HCT116 (cell line): ENCODE data around the gene RFPL3. TPM values are rescaled to one million over a fixed set of nuclear protein-coding genes. Genes with fewer than 3 reads are reported as not detected.

Experiments
- ATAC-seq: fragments of 200-7000 bp; cut with Tn5 transposase; 2 replicates; pipeline ENCODE4 v1.9.1; 2020; ENCODE audit warnings: mild to moderate bottlenecking, moderate library complexity
- BruUV-seq: library from RNA; stranded (reverse); fragments of 400-500 nt; replicated peaks from 2 replicates; lab custom pipeline; 2021; lab: Mats Ljungman, UMichigan
- CTCF ChIA-PET: fragments of 300-600 bp; sonication (Branson Sonifier 250); formaldehyde crosslinking; loops from one replicate; lab custom pipeline; 2021; ENCODE audit warnings: antibody characterized with exemption; lab: Charles Lee
- POLR2A ChIA-PET: fragments of 300-600, 350-600 bp; sonication (Branson Sonifier 250); formaldehyde crosslinking; loops from one replicate; lab custom pipeline; 2021; ENCODE audit warnings: antibody characterized with exemption; lab: Charles Lee
- RAD21 ChIA-PET, 2 experiments: fragments of 300-600 bp; sonication (Branson Sonifier 250); formaldehyde crosslinking; loops; one replicate each; lab custom pipeline; 2023; ENCODE audit warnings: low total read pairs in 2 of 2; ENCODE audit not compliant: uncharacterized antibody in 2 of 2, unreplicated experiment in 2 of 2, low non-redundant PET in 1 of 2; lab: Charles Lee
- DNase-seq: peaks from one replicate; pipeline ENCODE4 v3.0.0-alpha.2; 2010; ENCODE audit warnings: low read depth, low spot score
- H2AFZ ChIP-seq: fragments of 200-600 bp; shearing (Covaris generic), sonication (generic); 2 replicates; pipeline ENCODE4 v1.6.1; 2017; ENCODE audit warnings: low read depth, mixed run types, mixed read lengths, antibody characterized with exemption, low read length; ENCODE audit not compliant: poor library complexity, severe bottlenecking
- H3K27ac ChIP-seq: 2 replicates; pipeline ENCODE4 v1.5.1; 2012; ENCODE audit warnings: low read depth, low read length
- H3K27me3 ChIP-seq: fragments of 200-600 bp; sonication (generic); 2 replicates; pipeline ENCODE4 v1.6.1; 2016; ENCODE audit warnings: mixed run types, low read length, mixed read lengths; ENCODE audit not compliant: insufficient read depth
- H3K36me3 ChIP-seq, 2 experiments: fragments of 200-500 bp in 1 of 2; fragments of 200-600 bp in 1 of 2; sonication (Bioruptor generic) in 1 of 2; sonication (generic) in 1 of 2; 2 replicates each; pipeline versions ENCODE4 v1.5.1 to v1.6.1; 2014 to 2016; ENCODE audit warnings: low read length in 2 of 2, inconsistent platforms in 1 of 2, mixed read lengths in 1 of 2, mixed run types in 1 of 2; ENCODE audit not compliant: insufficient read depth in 2 of 2, control insufficient read depth in 1 of 2
- H3K4me1 ChIP-seq, 2 experiments: fragments of 200-600 bp in 1 of 2; sonication (generic) in 1 of 2; 2 replicates each; pipeline versions ENCODE4 v1.5.1 to v1.6.1; 2012 to 2017; ENCODE audit warnings: low read length in 2 of 2, inconsistent platforms in 1 of 2, mild to moderate bottlenecking in 1 of 2, mixed read lengths in 1 of 2, mixed run types in 1 of 2, moderate library complexity in 1 of 2; ENCODE audit not compliant: insufficient read depth in 2 of 2, control insufficient read depth in 1 of 2
- H3K4me2 ChIP-seq: fragments of 200-600 bp; sonication (generic); 2 replicates; pipeline ENCODE4 v1.6.1; 2017; ENCODE audit warnings: mixed run types, low read length, mixed read lengths
- H3K4me3 ChIP-seq, 2 experiments: fragments of 200-600 bp in 1 of 2; sonication (generic) in 1 of 2; replicated peaks in 1 of 2; 2 replicates each; pipeline ENCODE4 v1.5.1; 2011 to 2016; ENCODE audit warnings: low read length in 2 of 2, control low read depth in 1 of 2, low read depth in 1 of 2, mild to moderate bottlenecking in 1 of 2, mixed read lengths in 1 of 2, mixed run types in 1 of 2
- H3K79me2 ChIP-seq: fragments of 200-600 bp; sonication (generic); 2 replicates; pipeline ENCODE4 v1.6.1; 2017; ENCODE audit warnings: mild to moderate bottlenecking, mixed run types, low read length, moderate library complexity, mixed read lengths; ENCODE audit not compliant: insufficient read depth
- H3K9ac ChIP-seq: fragments of 200-600 bp; sonication (generic); 2 replicates; pipeline ENCODE4 v1.6.1; 2016; ENCODE audit warnings: low read length, mixed read lengths
- H3K9me2 ChIP-seq: fragments of 200-600 bp; sonication (generic), shearing (Covaris generic); 2 replicates; pipeline ENCODE4 v1.6.1; 2017; ENCODE audit warnings: mixed run types, mild to moderate bottlenecking, moderate library complexity; ENCODE audit not compliant: insufficient read depth
- H3K9me3 ChIP-seq, 2 experiments: fragments of 200-500 bp in 1 of 2; fragments of 200-600 bp in 1 of 2; sonication (Bioruptor generic) in 1 of 2; sonication (generic) in 1 of 2; 2 replicates each; pipeline ENCODE4 v1.6.1; 2014 to 2017; ENCODE audit warnings: low read length in 2 of 2, mixed read lengths in 2 of 2, inconsistent platforms in 1 of 2, low read depth in 1 of 2, mild to moderate bottlenecking in 1 of 2, mixed run types in 1 of 2, moderate library complexity in 1 of 2; ENCODE audit not compliant: control insufficient read depth in 1 of 2, insufficient read depth in 1 of 2
- H4K20me1 ChIP-seq: fragments of 200-600 bp; sonication (generic), shearing (Covaris generic); 2 replicates; pipeline ENCODE4 v1.6.1; 2017; ENCODE audit warnings: mixed run types, mild to moderate bottlenecking, moderate library complexity; ENCODE audit not compliant: insufficient read depth
- CEBPB ChIP-seq: IDR thresholded peaks from 2 replicates; pipeline ENCODE4 v1.6.1; 2012; ENCODE audit warnings: low read depth
- EZH2phosphoT487 ChIP-seq: fragments of 200-600 bp; IDR thresholded peaks from 2 replicates; pipeline ENCODE4 v1.6.1; 2018; ENCODE audit warnings: antibody characterized with exemption, borderline replicate concordance
- POLR2AphosphoS5 ChIP-seq: IDR thresholded peaks from 2 replicates; pipeline ENCODE4 v1.6.1; 2011; ENCODE audit warnings: mild to moderate bottlenecking, low read depth, low read length, moderate library complexity
- SRF ChIP-seq: IDR thresholded peaks from 2 replicates; pipeline ENCODE4 v1.6.1; 2012; ENCODE audit warnings: low read depth
- TCF7L2 ChIP-seq: IDR thresholded peaks from 2 replicates; pipeline ENCODE4 v1.7.0; 2011; ENCODE audit warnings: borderline replicate concordance, inconsistent platforms; ENCODE audit not compliant: insufficient read depth, insufficient read length; ENCODE audit errors: extremely low read depth
- ZBTB33 ChIP-seq: IDR thresholded peaks from 2 replicates; pipeline ENCODE4 v1.6.1; 2011; ENCODE audit warnings: mild to moderate bottlenecking, low read length, moderate library complexity; ENCODE audit not compliant: insufficient replicate concordance; ENCODE audit errors: extremely low read depth
- intact Hi-C: fragments of 100-400 bp; cut with micrococcal nuclease; formaldehyde crosslinking; loops from 2 replicates; pipeline ENCODE4 v1.10.0; 2022
- total RNA-seq: library from RNA; stranded (reverse); gene quantifications from one replicate; pipeline ENCODE4 v1.2.1, GENCODE V29; 2021; ENCODE audit not compliant: unreplicated experiment
- TF ChIP-seq, protein P1 (sequence below): IDR thresholded peaks from 2 replicates; pipeline ENCODE4 v1.6.1; 2012
- TF ChIP-seq, protein P2 (sequence below): IDR thresholded peaks from 2 replicates; pipeline ENCODE4 v1.6.1; 2012; ENCODE audit warnings: low read depth
- TF ChIP-seq, protein P3 (sequence below), 3 experiments: fragments of 200-600 bp in 1 of 3; sonication (generic) in 1 of 3; IDR thresholded peaks in 2 of 3; conservative IDR thresholded peaks in 1 of 3; 2 replicates each; pipeline ENCODE4 v1.5.1; 2012 to 2017; ENCODE audit warnings: low read depth in 2 of 3, low read length in 2 of 3, antibody characterized with exemption in 1 of 3, borderline replicate concordance in 1 of 3, control low read depth in 1 of 3, mild to moderate bottlenecking in 1 of 3, mixed read lengths in 1 of 3, mixed run types in 1 of 3, moderate library complexity in 1 of 3; ENCODE audit not compliant: insufficient read depth in 1 of 3

The RFPL3 gene
- total RNA-seq, 1 experiment from 2014 or later: not detected

DNA sequence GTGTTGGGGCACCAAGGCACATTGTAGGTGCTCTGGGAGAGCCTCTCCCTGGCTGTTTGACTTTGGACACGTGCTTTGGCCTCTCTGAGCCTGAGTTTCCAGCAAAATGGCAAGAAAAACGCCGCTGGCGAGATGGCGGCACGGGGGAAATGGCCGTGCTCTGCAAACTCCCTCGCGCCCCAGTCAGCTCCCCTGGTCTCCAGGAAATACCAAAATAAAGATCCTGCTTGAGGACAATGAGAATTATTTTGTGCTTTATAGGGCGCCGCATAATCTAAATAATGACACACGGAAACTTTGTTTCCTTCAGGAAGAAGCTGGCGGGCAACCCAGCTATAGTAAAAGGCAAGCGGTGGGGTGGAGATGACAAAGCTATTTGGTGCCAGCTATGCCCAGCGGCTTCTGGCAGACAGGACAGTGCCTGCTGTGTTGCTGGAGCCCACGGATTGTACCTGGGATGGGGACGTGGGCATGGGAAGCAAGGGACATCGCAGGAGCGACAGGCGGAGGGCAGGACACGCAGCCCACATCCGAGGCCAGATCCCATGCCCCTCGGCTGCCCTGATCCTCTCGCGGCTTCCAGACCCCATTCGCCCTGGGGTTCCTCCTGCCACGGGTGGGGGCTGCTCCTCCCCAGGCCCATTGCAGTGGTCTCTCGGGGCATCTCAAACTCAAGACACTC is 26.3 kb upstream of the RFPL3 start:
- Histone ChIP-seq H3K4me2 (no peak overlapping the region), H3K4me3 (no peak overlapping the region), H3K9me2 (no peaks in the 10 kb centered on the region), H4K20me1 (no peaks in the 10 kb centered on the region), H3K9ac (no peak overlapping the region), H3K79me2 (no peaks in the 10 kb centered on the region), H3K4me1 (no peaks in the 10 kb centered on the region), H3K27me3 (no peaks in the 10 kb centered on the region), H3K36me3 (no peaks in the 10 kb centered on the region), H3K9me3 (no peaks in the 10 kb centered on the region), H3K27ac (no peak overlapping the region), H2AFZ (no peak overlapping the region)
- intact Hi-C loops: no loop called here
- ATAC-seq (no peak), DNase-seq (no peak)
- no peak for TF ChIP-seq TCF7L2
- no peak for TF ChIP-seq POLR2AphosphoS5
- no TSS peak for BruUV-seq
- CTCF ChIA-PET: no interaction called here
- POLR2A ChIA-PET: no interaction called here
- RAD21 ChIA-PET: no interaction called here

- H3K27me3 ChIP-seq: no peaks in the 10 kb centered on the region
- no TSS peak for BruUV-seq
These were observed 25.5 kb upstream of the RFPL3 start for GRCh38 chr22:32331918-32332725.

More at GRCh38 chr22:32331918-32332725, 25.5 kb upstream of the RFPL3 start:
- H3K79me2 ChIP-seq: no peaks in the 10 kb centered on the region
- ChIA-PET RAD21 (no interaction called here), POLR2A (no interaction called here), CTCF (no interaction called here)
- H3K4me3 ChIP-seq: no peak overlapping the region
- no peaks in the 10 kb centered on the region for H3K9me3 ChIP-seq
- H4K20me1 ChIP-seq: no peaks in the 10 kb centered on the region
- no peaks in the 10 kb centered on the region for H3K9me2 ChIP-seq
- no peaks in the 10 kb centered on the region for H3K36me3 ChIP-seq
- no peaks in the 10 kb centered on the region for H3K4me1 ChIP-seq
- DNase-seq: no peak
- no peak overlapping the region for H3K4me2 ChIP-seq
- ATAC-seq: no peak
- no peak overlapping the region for H3K9ac ChIP-seq
- H2AFZ ChIP-seq: no peak overlapping the region
- TF ChIP-seq ZBTB33: no peak
- TF ChIP-seq EZH2phosphoT487: no peak
- TF ChIP-seq, protein P1, sequence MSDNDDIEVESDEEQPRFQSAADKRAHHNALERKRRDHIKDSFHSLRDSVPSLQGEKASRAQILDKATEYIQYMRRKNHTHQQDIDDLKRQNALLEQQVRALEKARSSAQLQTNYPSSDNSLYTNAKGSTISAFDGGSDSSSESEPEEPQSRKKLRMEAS: no peak
- TF ChIP-seq, protein P2, sequence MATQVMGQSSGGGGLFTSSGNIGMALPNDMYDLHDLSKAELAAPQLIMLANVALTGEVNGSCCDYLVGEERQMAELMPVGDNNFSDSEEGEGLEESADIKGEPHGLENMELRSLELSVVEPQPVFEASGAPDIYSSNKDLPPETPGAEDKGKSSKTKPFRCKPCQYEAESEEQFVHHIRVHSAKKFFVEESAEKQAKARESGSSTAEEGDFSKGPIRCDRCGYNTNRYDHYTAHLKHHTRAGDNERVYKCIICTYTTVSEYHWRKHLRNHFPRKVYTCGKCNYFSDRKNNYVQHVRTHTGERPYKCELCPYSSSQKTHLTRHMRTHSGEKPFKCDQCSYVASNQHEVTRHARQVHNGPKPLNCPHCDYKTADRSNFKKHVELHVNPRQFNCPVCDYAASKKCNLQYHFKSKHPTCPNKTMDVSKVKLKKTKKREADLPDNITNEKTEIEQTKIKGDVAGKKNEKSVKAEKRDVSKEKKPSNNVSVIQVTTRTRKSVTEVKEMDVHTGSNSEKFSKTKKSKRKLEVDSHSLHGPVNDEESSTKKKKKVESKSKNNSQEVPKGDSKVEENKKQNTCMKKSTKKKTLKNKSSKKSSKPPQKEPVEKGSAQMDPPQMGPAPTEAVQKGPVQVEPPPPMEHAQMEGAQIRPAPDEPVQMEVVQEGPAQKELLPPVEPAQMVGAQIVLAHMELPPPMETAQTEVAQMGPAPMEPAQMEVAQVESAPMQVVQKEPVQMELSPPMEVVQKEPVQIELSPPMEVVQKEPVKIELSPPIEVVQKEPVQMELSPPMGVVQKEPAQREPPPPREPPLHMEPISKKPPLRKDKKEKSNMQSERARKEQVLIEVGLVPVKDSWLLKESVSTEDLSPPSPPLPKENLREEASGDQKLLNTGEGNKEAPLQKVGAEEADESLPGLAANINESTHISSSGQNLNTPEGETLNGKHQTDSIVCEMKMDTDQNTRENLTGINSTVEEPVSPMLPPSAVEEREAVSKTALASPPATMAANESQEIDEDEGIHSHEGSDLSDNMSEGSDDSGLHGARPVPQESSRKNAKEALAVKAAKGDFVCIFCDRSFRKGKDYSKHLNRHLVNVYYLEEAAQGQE: no peak
- TF ChIP-seq CEBPB: no peak
- TF ChIP-seq SRF: no peak
- TF ChIP-seq, protein P3, sequence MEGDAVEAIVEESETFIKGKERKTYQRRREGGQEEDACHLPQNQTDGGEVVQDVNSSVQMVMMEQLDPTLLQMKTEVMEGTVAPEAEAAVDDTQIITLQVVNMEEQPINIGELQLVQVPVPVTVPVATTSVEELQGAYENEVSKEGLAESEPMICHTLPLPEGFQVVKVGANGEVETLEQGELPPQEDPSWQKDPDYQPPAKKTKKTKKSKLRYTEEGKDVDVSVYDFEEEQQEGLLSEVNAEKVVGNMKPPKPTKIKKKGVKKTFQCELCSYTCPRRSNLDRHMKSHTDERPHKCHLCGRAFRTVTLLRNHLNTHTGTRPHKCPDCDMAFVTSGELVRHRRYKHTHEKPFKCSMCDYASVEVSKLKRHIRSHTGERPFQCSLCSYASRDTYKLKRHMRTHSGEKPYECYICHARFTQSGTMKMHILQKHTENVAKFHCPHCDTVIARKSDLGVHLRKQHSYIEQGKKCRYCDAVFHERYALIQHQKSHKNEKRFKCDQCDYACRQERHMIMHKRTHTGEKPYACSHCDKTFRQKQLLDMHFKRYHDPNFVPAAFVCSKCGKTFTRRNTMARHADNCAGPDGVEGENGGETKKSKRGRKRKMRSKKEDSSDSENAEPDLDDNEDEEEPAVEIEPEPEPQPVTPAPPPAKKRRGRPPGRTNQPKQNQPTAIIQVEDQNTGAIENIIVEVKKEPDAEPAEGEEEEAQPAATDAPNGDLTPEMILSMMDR (IDR thresholded peaks at IDR 0.05 in 2 of 3, conservative IDR thresholded peaks at IDR 0.05 in 1 of 3; ENCODE audit: borderline replicate concordance in 1 of 3, insufficient read depth in 1 of 3, low read depth in 2 of 3, low read length in 2 of 3): no peak
- no peak overlapping the region for H3K27ac ChIP-seq
- intact Hi-C loops: no loop called here
